GM12872 (cell line): ENCODE results near the gene EPOP.

Source experiments
- CTCF ChIP-seq: IDR thresholded peaks from 3 replicates; pipeline ENCODE4 v1.5.1; 2011; ENCODE audit warnings: low read depth, mild to moderate bottlenecking, low read length, moderate library complexity; ENCODE audit not compliant: insufficient read depth

The EPOP gene

GRCh38 chr17:38715216-38715943 is 40.6 kb upstream of the EPOP start:
- no peak for TF ChIP-seq CTCF

GRCh38 chr17:38713456-38714075 is 38.8 kb upstream of the EPOP start:
- TF ChIP-seq CTCF = no peak

- TF ChIP-seq CTCF = no peak
These were observed 37.8 kb upstream of the EPOP start for GRCh38 chr17:38712593-38712992.

- TF ChIP-seq CTCF = no peak
These were observed 37.2 kb upstream of the EPOP start for GRCh38 chr17:38711792-38712571.

GRCh38 chr17:38710985-38711384 is 36.2 kb upstream of the EPOP start:
- TF ChIP-seq CTCF = no peak

GRCh38 chr17:38710604-38710962 is 35.8 kb upstream of the EPOP start:
- no peak for TF ChIP-seq CTCF

- TF ChIP-seq CTCF = no peak
These were observed 35.3 kb upstream of the EPOP start for GRCh38 chr17:38709864-38710603.
